AG08395 (cell line): Measurements from ENCODE around the gene TRIM44.
A peak's percentile ranks its signal among the peaks of the same experiment; 100 is the strongest.

Experiments
- DNase-seq: peaks from one replicate; pipeline ENCODE4 v3.0.0; 2012; ENCODE audit warnings: mixed read lengths, low spot score

Gene TRIM44, protein sequence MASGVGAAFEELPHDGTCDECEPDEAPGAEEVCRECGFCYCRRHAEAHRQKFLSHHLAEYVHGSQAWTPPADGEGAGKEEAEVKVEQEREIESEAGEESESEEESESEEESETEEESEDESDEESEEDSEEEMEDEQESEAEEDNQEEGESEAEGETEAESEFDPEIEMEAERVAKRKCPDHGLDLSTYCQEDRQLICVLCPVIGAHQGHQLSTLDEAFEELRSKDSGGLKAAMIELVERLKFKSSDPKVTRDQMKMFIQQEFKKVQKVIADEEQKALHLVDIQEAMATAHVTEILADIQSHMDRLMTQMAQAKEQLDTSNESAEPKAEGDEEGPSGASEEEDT

DNA sequence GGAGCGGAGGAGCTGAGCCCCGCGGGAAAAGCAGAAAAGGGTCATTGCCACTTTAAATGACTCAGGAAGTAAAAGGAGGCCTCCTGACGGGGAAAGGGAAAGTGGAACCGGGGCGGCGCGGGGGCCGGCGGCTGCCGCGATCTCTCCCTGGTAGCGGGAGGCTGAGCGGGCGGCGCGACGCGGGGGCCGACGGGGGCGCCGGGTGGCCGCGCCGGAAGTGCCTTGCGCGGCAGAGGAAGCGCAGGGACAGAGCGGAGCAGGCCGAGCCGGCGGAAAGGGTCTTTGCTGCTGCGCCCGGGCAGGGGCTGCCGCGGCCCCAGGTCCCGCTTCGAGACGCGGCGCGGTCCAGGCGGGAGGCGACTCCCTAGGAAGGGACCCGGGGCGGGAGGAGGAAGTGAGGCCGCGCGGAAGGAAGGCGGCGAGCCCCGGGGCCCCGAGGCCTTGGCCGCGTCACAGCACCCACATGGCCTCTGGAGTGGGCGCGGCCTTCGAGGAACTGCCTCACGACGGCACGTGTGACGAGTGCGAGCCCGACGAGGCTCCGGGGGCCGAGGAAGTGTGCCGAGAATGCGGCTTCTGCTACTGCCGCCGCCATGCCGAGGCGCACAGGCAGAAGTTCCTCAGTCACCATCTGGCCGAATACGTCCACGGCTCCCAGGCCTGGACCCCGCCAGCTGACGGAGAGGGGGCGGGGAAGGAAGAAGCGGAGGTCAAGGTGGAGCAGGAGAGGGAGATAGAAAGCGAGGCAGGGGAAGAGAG lies at the start of gene TRIM44:
Gene TRIM44 (plus strand): TSS at position 127 of the 759 bp plus-strand sequence. CDS start 337 bp downstream, at position 464.
- peak; percentile 86 for DNase-seq

GRCh38 chr11:35614939-35615569 lies 47.5 kb upstream of the TRIM44 start:
- no peak for DNase-seq

GRCh38 chr11:35615921-35616900 lies 46.4 kb upstream of the TRIM44 start:
- DNase-seq = peak; percentile 56

GRCh38 chr11:35617316-35617686 lies 45.3 kb upstream of the TRIM44 start:
- no peak for DNase-seq

DNA sequence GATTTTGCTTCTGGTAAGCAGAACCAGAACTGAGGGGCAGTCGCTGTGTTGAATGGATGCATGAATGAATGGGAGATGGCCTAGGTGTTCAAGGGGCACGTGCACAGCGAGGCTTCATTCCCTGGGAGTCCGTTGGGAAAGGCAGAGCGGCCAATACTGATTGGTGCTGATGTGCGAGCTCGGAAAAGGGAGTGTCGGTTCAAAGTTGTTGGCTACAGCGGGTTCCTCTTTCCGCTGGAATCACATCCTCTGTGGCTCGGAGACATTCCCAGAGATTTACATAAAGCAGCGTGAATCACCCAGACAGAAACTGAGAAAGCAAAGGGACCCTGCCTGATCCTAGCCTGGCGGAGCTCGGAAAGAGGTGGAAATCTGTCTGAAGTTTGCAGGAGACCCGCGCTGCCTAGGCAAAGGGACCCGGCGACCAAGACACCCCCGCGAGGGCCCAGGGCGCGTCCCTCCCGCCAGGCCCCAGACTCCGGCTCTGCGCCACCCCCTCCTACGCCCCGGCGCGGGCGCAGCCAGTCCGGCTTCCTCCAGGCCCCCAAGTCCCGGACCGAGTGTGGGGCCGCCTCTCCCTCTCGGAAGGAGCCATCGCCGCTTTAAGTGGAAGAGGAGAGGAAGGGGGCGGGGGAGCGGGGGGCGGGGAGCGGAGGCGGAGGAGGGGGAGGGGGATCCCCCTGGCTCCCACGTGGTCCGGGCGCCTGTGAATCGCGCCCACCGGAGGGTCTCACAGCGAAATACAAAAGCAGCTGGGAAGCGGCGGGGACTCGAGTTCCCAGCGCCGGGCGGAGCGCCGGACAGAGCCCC lies 44.7 kb upstream of the TRIM44 start, which contains the start of gene FJX1:
Gene FJX1 (plus strand): TSS at position 774 of the 810 bp plus-strand sequence. CDS start 177 bp downstream, outside the sequence.
- DNase-seq = peak; percentile 84

DNA sequence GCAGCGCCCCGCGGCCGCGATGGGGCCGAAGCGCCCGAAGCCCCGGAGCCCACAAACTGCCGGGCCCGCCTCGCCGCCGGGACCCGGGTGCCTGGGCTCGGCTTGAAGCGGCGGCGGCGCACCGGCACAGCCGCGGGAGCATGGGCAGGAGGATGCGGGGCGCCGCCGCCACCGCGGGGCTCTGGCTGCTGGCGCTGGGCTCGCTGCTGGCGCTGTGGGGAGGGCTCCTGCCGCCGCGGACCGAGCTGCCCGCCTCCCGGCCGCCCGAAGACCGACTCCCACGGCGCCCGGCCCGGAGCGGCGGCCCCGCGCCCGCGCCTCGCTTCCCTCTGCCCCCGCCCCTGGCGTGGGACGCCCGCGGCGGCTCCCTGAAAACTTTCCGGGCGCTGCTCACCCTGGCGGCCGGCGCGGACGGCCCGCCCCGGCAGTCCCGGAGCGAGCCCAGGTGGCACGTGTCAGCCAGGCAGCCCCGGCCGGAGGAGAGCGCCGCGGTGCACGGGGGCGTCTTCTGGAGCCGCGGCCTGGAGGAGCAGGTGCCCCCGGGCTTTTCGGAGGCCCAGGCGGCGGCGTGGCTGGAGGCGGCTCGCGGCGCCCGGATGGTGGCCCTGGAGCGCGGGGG lies 44.0 kb upstream of the TRIM44 start:
- peak; percentile 45 for DNase-seq

- DNase-seq = peak; percentile 34
Measured at GRCh38 chr11:35619116-35619854, 43.3 kb upstream of the TRIM44 start.

GRCh38 chr11:35619855-35620640 lies 42.5 kb upstream of the TRIM44 start:
- no peak for DNase-seq

DNA sequence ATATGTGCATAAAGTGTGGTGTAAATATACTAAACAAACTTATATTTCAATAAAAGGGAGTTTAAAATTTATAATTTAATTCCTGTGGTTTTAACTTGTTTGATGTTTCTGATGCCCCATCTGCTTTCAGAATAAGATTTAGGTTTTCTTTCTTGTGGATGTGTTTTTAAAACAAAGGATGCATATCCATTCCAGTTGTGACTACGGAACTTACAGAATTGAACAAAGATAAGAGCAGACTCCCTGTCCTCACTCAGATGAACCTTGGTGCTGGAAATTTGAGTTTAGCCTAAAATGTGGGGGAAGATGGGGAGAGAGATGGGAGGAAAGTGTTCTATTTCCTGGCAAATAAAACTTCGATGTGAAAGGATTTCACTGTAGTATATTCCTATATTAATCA lies 41.8 kb upstream of the TRIM44 start:
- no peak for DNase-seq

DNA sequence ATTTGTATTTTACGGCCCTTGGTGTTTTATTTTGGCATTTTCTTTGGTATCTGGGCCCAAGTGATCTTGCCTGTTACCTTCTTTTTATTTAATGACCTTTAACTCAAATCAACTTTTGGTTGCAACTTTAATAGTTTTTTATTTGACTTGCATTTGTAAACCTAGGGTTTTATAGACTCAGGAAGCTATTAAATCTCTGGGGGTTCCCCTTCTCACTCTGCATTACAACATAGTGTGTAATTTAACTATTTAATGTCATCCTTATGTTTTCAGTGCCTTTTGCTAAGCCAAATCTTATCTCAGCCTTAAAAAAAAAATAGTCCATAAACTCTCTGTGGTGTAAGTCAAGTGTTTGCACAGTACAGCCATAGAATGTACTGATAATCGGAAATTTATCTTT lies 41.0 kb upstream of the TRIM44 start:
- DNase-seq = no peak

DNA sequence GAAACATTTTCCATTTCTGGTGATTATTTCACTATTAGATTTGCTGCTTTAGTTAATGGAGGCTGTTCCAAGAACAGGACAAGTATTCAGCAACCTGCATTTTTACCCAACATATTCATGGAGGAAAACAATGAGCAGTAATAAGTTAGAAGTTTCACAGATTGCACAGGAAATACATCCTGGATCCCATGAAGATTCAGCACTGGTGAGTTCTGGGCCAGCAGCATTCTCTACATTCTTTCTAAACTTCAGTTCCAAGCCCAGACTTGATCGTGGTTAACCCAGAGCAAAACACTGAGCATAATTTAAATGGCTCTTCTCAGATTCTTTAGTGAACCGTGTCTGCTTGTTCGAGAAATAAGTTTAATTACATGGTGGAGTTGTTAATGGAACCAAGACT lies 40.5 kb upstream of the TRIM44 start:
- peak; percentile 72 for DNase-seq

DNA sequence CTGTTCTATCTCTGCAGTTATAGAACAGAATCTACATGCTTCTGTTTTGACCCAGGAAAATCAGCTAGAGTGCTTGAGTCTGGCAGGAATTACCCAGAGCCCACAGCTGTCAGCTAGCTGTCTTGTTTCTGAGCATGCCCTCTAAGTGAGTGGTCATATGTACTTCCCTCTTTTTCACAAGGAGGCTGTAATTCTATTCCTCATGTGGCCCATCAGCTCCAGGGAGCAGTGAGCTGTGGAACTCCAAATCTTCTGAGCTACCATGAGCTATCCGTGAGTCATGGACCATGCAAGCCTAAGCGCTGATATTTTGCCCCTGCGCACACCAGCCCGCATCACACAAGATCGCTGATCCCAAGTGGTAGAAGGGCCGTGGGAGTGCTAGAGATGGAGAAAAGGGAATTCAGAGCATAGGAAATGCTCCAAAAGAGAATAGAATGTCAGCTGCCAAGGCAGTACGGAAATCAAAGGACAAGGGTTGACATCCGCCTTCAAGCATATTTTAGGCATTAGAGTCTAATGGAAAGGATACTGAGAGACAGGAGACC lies 38.9 kb upstream of the TRIM44 start:
- DNase-seq = no peak

- no peak for DNase-seq
Measured at GRCh38 chr11:35624316-35624715, 38.3 kb upstream of the TRIM44 start.

GRCh38 chr11:35624781-35625180 lies 37.8 kb upstream of the TRIM44 start:
- DNase-seq = no peak

DNA sequence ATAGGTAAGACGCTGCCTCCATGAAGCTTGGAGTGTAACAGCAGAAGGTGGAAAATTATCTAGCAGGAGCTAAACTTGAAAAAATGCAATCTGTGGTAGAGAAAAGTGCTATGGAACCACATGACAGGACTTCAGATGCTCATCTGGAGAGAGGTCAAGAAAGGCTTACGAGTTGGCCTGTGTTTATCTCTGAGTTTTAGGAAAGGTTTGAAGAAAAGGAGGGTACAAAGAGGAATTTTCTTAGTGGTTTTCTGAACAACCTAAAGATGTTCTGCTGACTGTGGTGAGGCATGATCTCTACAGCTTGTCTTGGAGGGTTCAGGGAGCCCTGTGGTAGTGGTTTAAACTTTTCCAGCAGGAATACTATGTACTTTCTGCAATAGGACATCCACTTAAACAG lies 36.1 kb upstream of the TRIM44 start:
- no peak for DNase-seq

DNA sequence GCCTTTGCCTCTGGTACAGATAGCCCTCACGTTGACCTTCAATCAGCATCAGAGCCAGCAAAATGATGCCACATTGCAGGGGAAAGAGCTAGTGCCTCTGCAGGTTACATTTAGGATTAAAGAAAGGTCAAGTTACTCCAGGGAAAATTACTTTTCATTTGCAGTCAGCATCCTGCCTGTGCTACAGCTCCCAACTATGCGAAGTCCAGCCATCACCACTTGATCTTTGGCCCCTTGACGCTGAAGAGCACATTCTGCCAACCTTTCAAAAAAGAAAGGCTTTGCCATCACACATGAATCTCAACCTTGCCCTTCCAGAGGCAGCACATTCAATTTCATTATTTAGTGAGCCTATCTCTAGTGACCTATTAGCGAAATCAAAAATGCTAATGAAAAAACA lies 33.1 kb upstream of the TRIM44 start:
- no peak for DNase-seq

GRCh38 chr11:35629914-35630313 lies 32.7 kb upstream of the TRIM44 start:
- peak; percentile 91 for DNase-seq

GRCh38 chr11:35631891-35632290 lies 30.7 kb upstream of the TRIM44 start:
- DNase-seq = no peak
